Kidney (tissue), 14 donors: ENCODE measurements around the gene ESCO1. TPM values are rescaled to one million over a fixed set of nuclear protein-coding genes. Genes with fewer than 3 reads are reported as not detected.

Experiments
- DNase-seq, 5 donors: peaks; one replicate each; pipeline ENCODE4 v3.0.0-alpha.2; 2013 to 2020
- FAIRE-seq: peaks from 2 replicates; lab custom pipeline; 2012; peaks lifted over from hg19 to GRCh38; lab: Jason Lieb, UNC
- H3K27ac ChIP-seq, 2 donors: one replicate each; pipeline ENCODE4 v1.7.0; 2013; ENCODE audit warnings: low read depth in 2 of 2, low read length in 2 of 2, inconsistent platforms in 1 of 2
- H3K27me3 ChIP-seq: one replicate; pipeline ENCODE4 v1.7.1; 2013; ENCODE audit warnings: low read length, inconsistent platforms; ENCODE audit not compliant: control insufficient read depth, insufficient read depth
- H3K36me3 ChIP-seq, 3 donors: one replicate each; pipeline versions ENCODE4 v1.7.0 to v1.7.1; 2013; ENCODE audit warnings: low read length in 3 of 3, control low read depth in 1 of 3, inconsistent platforms in 1 of 3; ENCODE audit not compliant: insufficient read depth in 3 of 3, control insufficient read depth in 2 of 3
- H3K4me1 ChIP-seq, 3 donors: one replicate each; pipeline versions ENCODE4 v1.7.0 to v1.7.1; 2013; ENCODE audit warnings: low read length in 3 of 3, inconsistent platforms in 1 of 3, low read depth in 1 of 3; ENCODE audit not compliant: control insufficient read depth in 2 of 3, insufficient read depth in 2 of 3
- H3K4me3 ChIP-seq, 3 donors: one replicate each; pipeline versions ENCODE4 v1.7.0 to v1.8.1; 2013; ENCODE audit warnings: low read length in 3 of 3, control low read depth in 1 of 3, inconsistent platforms in 1 of 3
- H3K9ac ChIP-seq, 3 donors: one replicate each; pipeline versions ENCODE4 v1.7.0 to v1.7.1; 2013; ENCODE audit warnings: low read length in 3 of 3, control low read depth in 1 of 3, inconsistent platforms in 1 of 3
- H3K9me3 ChIP-seq, 3 donors: one replicate each; pipeline versions ENCODE4 v1.7.0 to v1.7.1; 2013; ENCODE audit warnings: low read length in 3 of 3, control low read depth in 1 of 3, inconsistent platforms in 1 of 3; ENCODE audit not compliant: control insufficient read depth in 2 of 3, insufficient read depth in 1 of 3
- CTCF ChIP-seq: IDR thresholded peaks from 3 replicates; pipeline ENCODE4 v1.5.1; 2012; ENCODE audit warnings: mild to moderate bottlenecking, moderate library complexity, borderline replicate concordance; ENCODE audit not compliant: insufficient read depth; ENCODE audit errors: extremely low read depth
- intact Hi-C: fragments of 100-400 bp; cut with DNase I; formaldehyde crosslinking; loops from one replicate; pipeline ENCODE4 v1.11.1; 2022
- polyA plus RNA-seq: library from polyadenylated mRNA; stranded (reverse); fragments of 350-450 nt; fragmentation: Illumina TruSeq; extraction: RNeasy Lipid Tissue Mini Kit (QIAGEN cat#74804); gene quantifications from one replicate; pipeline ENCODE4 v1.2.3, GENCODE V29; 2014; ENCODE audit warnings: low read depth, low replicate concordance; ENCODE audit not compliant: insufficient read depth
- total RNA-seq: library from RNA; stranded (reverse); fragmentation: NEBNext Ultra II Directional; extraction: Animal tissue kit (Norgen Biotek cat#: 25700); gene quantifications from one replicate; pipeline ENCODE4 v1.2.1, GENCODE V29; 2021
- donor health status: control.
- donor health status: control.
- donor health status: control.
- donor health status: control.
- donor health status: control.
- donor health status: DM: yes; HTN: yes; CAD: no.
- donor health status: Normal renal cell carcinoma (clear cell type).

The ESCO1 gene
- total and polyA plus RNA-seq, 2 donors from 2014 or later: 8.7 to 17.8 TPM

GRCh38 chr18:21550510-21550970 is 50.0 kb downstream of the ESCO1 start:
- H3K27me3 ChIP-seq: no peaks in the 10 kb centered on the region
- no peak overlapping the region for H3K4me3 ChIP-seq
- no peak overlapping the region for H3K9ac ChIP-seq
- no peaks in the 10 kb centered on the region for H3K4me1 ChIP-seq
- H3K36me3 ChIP-seq: peaks cover 2 to 9% (median 6%) of the 10 kb centered on the region in 3 donors
- DNase-seq (no peak), FAIRE-seq (no peak)
- no peak for TF ChIP-seq CTCF
- no peak overlapping the region for H3K27ac ChIP-seq
- intact Hi-C loops: no loop called here
- no peaks in the 10 kb centered on the region for H3K9me3 ChIP-seq

GRCh38 chr18:21548647-21549046 is 51.9 kb downstream of the ESCO1 start:
- Histone ChIP-seq H3K9me3 (no peaks in the 10 kb centered on the region), H3K27me3 (no peaks in the 10 kb centered on the region), H3K9ac (no peak overlapping the region), H3K27ac (no peak overlapping the region), H3K36me3 (peaks cover 0 to 9% (median 2%) of the 10 kb centered on the region in 3 donors), H3K4me3 (no peak overlapping the region), H3K4me1 (no peaks in the 10 kb centered on the region)
- FAIRE-seq (no peak), DNase-seq (no peak)
- TF ChIP-seq CTCF: no peak
- intact Hi-C loops: no loop called here

GRCh38 chr18:21546423-21546822 is 54.1 kb downstream of the ESCO1 start:
- DNase-seq: no peak
- H3K27me3 ChIP-seq: no peaks in the 10 kb centered on the region
- H3K9ac ChIP-seq: no peak overlapping the region
- H3K9me3 ChIP-seq: no peaks in the 10 kb centered on the region
- H3K4me3 ChIP-seq: no peak overlapping the region
- no peak overlapping the region for H3K27ac ChIP-seq
- no peak for FAIRE-seq
- TF ChIP-seq CTCF: no peak
- H3K36me3 ChIP-seq: peaks cover 0 to 4% (median 2%) of the 10 kb centered on the region in 3 donors
- intact Hi-C loops: no loop called here
- H3K4me1 ChIP-seq: no peaks in the 10 kb centered on the region

- Histone ChIP-seq H3K27me3 (no peaks in the 10 kb centered on the region), H3K9me3 (no peaks in the 10 kb centered on the region), H3K27ac (no peak overlapping the region), H3K4me3 (no peak overlapping the region), H3K9ac (no peak overlapping the region), H3K36me3 (peaks cover 2 to 6% (median 3%) of the 10 kb centered on the region in 3 donors), H3K4me1 (no peaks in the 10 kb centered on the region)
- no peak for FAIRE-seq
- intact Hi-C loops: no loop called here
- TF ChIP-seq CTCF: no peak
- DNase-seq: no peak
Measured at GRCh38 chr18:21538230-21538629, 62.3 kb downstream of the ESCO1 start.
